A549 (cell line): ENCODE measurements around the gene TNRC18. TPM values are rescaled to one million over a fixed set of nuclear protein-coding genes. Genes with fewer than 3 reads are reported as not detected.
A peak's percentile ranks its signal among the peaks of the same experiment; 100 is the strongest.

Experiments used
- ATAC-seq, 2 experiments: fragments of 200-7000 bp in 1 of 2; fragments of >200 bp in 1 of 2; cut with Nextera tagmentation in 1 of 2; cut with Tn5 transposase in 1 of 2; 3 replicates each; pipeline versions ENCODE4 v1.8.0 to v1.9.1; 2018 to 2020; ENCODE audit warnings: mild to moderate bottlenecking in 1 of 2, moderate library complexity in 1 of 2
- CTCF ChIA-PET: fragments of 300-600 bp; sonication (Branson Sonifier 250); formaldehyde crosslinking; extraction: SDS; loops from one replicate; lab custom pipeline; 2021; ENCODE audit warnings: antibody characterized with exemption, inconsistent platforms; lab: Yijun Ruan, JAX
- POLR2A ChIA-PET: fragments of 350-600 bp; formaldehyde crosslinking; extraction: SDS; loops from one replicate; lab custom pipeline; 2021; ENCODE audit warnings: antibody characterized with exemption, inconsistent platforms; lab: Yijun Ruan, JAX
- DNase-seq, 2 experiments: peaks; one replicate each; pipeline versions ENCODE4 v3.0.0 to v3.0.0-alpha.2; 2011 to 2016; ENCODE audit warnings: low read depth in 1 of 2, low spot score in 1 of 2
- FAIRE-seq: peaks from 2 replicates; lab custom pipeline; 2011; peaks lifted over from hg19 to GRCh38; lab: Jason Lieb, UNC
- H3K27ac ChIP-seq, 2 experiments: fragments of >200 bp; sonication (Bioruptor Twin); formaldehyde crosslinking; 3 replicates each; pipeline ENCODE4 v1.5.1; 2016 to 2017
- H3K4me1 ChIP-seq: fragments of >200 bp; sonication (Bioruptor Twin); formaldehyde crosslinking; 3 replicates; pipeline ENCODE4 v1.6.1; 2016
- H3K4me2 ChIP-seq: fragments of >200 bp; sonication (Bioruptor Twin); formaldehyde crosslinking; 3 replicates; pipeline ENCODE4 v1.6.1; 2016
- H3K4me3 ChIP-seq: fragments of >200 bp; sonication (Bioruptor Twin); formaldehyde crosslinking; 3 replicates; pipeline ENCODE4 v1.5.1; 2016
- H3K9me3 ChIP-seq: fragments of >200 bp; sonication (Bioruptor Twin); formaldehyde crosslinking; 3 replicates; pipeline ENCODE4 v1.6.1; 2016
- BCL3 ChIP-seq: fragments of >200 bp; sonication (Bioruptor Twin); formaldehyde crosslinking; IDR thresholded peaks from 3 replicates; pipeline ENCODE4 v1.6.1; 2016
- BHLHE40 ChIP-seq: IDR thresholded peaks from 2 replicates; pipeline ENCODE4 v1.6.1; 2012; ENCODE audit warnings: low read depth, low read length, inconsistent platforms
- CBX2 ChIP-seq: fragments of 200-600 bp; sonication (generic); IDR thresholded peaks from 2 replicates; pipeline ENCODE4 v1.6.1; 2016; ENCODE audit warnings: low read depth, mild to moderate bottlenecking, borderline replicate concordance
- CEBPB ChIP-seq, 2 experiments: fragments of >200 bp in 1 of 2; sonication (Bioruptor Twin) in 1 of 2; formaldehyde crosslinking in 1 of 2; IDR thresholded peaks; 2 replicates each; pipeline ENCODE4 v1.6.1; 2012 to 2016
- EP300 ChIP-seq, 2 experiments: fragments of >200 bp; sonication (Bioruptor Twin); formaldehyde crosslinking; IDR thresholded peaks; 2 replicates in 1 of 2; 3 replicates in 1 of 2; pipeline ENCODE4 v1.6.1; 2016 to 2017
- ESRRA ChIP-seq: fragments of 150-350 bp; IDR thresholded peaks from 2 replicates; pipeline ENCODE4 v1.6.1; 2014; ENCODE audit warnings: mild to moderate bottlenecking, low read length, borderline replicate concordance
- FOSB ChIP-seq: fragments of 250-450 bp; sonication (Bioruptor Pico); IDR thresholded peaks from 2 replicates; pipeline ENCODE4 v1.5.0; 2020; ENCODE audit warnings: mild to moderate bottlenecking, moderate library complexity
- FOXS1 ChIP-seq: fragments of 250-450 bp; sonication (Bioruptor Pico); IDR thresholded peaks from 2 replicates; pipeline ENCODE4 v1.5.0; 2020; ENCODE audit warnings: mild to moderate bottlenecking, moderate library complexity
- GATA3 ChIP-seq: IDR thresholded peaks from 2 replicates; pipeline ENCODE4 v1.6.1; 2012; ENCODE audit warnings: borderline replicate concordance
- HEYL ChIP-seq: fragments of 250-450 bp; sonication (Bioruptor Pico); IDR thresholded peaks from 2 replicates; pipeline ENCODE4 v1.8.0; 2021; ENCODE audit warnings: mild to moderate bottlenecking, moderate library complexity
- JUN ChIP-seq, 2 experiments: fragments of >200 bp; sonication (Bioruptor Twin); formaldehyde crosslinking; IDR thresholded peaks; 2 replicates in 1 of 2; 3 replicates in 1 of 2; pipeline ENCODE4 v1.6.1; 2016 to 2017
- NR3C1 ChIP-seq: fragments of >200 bp; sonication (Bioruptor Twin); formaldehyde crosslinking; IDR thresholded peaks from 3 replicates; pipeline ENCODE4 v1.6.1; 2017
- PBX3 ChIP-seq: IDR thresholded peaks from 2 replicates; pipeline ENCODE4 v1.6.1; 2012
- RAD21 ChIP-seq, 2 experiments: fragments of >200 bp in 1 of 2; sonication (Bioruptor Twin) in 1 of 2; formaldehyde crosslinking in 1 of 2; IDR thresholded peaks in 1 of 2; conservative IDR thresholded peaks in 1 of 2; 2 replicates in 1 of 2; 3 replicates in 1 of 2; pipeline ENCODE4 v1.6.1; 2012 to 2018; ENCODE audit warnings: inconsistent platforms in 1 of 2
- RFX5 ChIP-seq: fragments of 450-650 bp; IDR thresholded peaks from 2 replicates; pipeline ENCODE4 v1.7.1; 2014; ENCODE audit warnings: antibody characterized with exemption, mild to moderate bottlenecking, moderate library complexity
- RNF2 ChIP-seq: fragments of 200-600 bp; sonication (generic); IDR thresholded peaks from 2 replicates; pipeline ENCODE4 v1.6.1; 2016; ENCODE audit warnings: low read depth, mild to moderate bottlenecking, antibody characterized with exemption, moderate library complexity, borderline replicate concordance
- SMC3 ChIP-seq: fragments of >200 bp; sonication (Bioruptor Twin); formaldehyde crosslinking; IDR thresholded peaks from 3 replicates; pipeline ENCODE4 v1.6.1; 2018; ENCODE audit warnings: inconsistent platforms
- SREBF2 ChIP-seq: fragments of 450-650 bp; IDR thresholded peaks from 2 replicates; pipeline ENCODE4 v1.6.1; 2014; ENCODE audit warnings: mild to moderate bottlenecking, moderate library complexity
- ZFP36 ChIP-seq: fragments of 450-650 bp; IDR thresholded peaks from 2 replicates; pipeline ENCODE4 v1.6.1; 2014; ENCODE audit warnings: borderline replicate concordance; ENCODE audit not compliant: partially characterized antibody
- WGBS: methylation state at CpG from one replicate; pipeline ENCODE4 v1.1.6; 2017; ENCODE audit errors: missing lambda C conversion rate; 5-methylcytosine and 5-hydroxymethylcytosine counted together
- polyA plus RNA-seq, 4 experiments: library from polyadenylated mRNA; depleted of rRNA in 3 of 4; stranded (reverse); fragments of >200 nt; fragmentation: RNase III in 1 of 4; extraction: RNeasy Plus Mini Kit Qiagen cat#74134 plus additional on column Dnase treatment in 1 of 4; gene quantifications; 2 replicates in 3 of 4; 3 replicates in 1 of 4; pipeline ENCODE4 v1.2.3, GENCODE V29; 2011 to 2017
- TF ChIP-seq, protein P1 (sequence below): IDR thresholded peaks from 2 replicates; pipeline ENCODE4 v1.6.1; 2012
- TF ChIP-seq, protein P2 (sequence below): fragments of 450-650 bp; IDR thresholded peaks from 2 replicates; pipeline ENCODE4 v1.6.1; 2014; ENCODE audit warnings: antibody characterized with exemption

TNRC18 gene
- polyA plus RNA-seq, 2 of the 4 experiments (the other 2 are of a cell fraction) = 15.5 to 39.9 TPM

DNA sequence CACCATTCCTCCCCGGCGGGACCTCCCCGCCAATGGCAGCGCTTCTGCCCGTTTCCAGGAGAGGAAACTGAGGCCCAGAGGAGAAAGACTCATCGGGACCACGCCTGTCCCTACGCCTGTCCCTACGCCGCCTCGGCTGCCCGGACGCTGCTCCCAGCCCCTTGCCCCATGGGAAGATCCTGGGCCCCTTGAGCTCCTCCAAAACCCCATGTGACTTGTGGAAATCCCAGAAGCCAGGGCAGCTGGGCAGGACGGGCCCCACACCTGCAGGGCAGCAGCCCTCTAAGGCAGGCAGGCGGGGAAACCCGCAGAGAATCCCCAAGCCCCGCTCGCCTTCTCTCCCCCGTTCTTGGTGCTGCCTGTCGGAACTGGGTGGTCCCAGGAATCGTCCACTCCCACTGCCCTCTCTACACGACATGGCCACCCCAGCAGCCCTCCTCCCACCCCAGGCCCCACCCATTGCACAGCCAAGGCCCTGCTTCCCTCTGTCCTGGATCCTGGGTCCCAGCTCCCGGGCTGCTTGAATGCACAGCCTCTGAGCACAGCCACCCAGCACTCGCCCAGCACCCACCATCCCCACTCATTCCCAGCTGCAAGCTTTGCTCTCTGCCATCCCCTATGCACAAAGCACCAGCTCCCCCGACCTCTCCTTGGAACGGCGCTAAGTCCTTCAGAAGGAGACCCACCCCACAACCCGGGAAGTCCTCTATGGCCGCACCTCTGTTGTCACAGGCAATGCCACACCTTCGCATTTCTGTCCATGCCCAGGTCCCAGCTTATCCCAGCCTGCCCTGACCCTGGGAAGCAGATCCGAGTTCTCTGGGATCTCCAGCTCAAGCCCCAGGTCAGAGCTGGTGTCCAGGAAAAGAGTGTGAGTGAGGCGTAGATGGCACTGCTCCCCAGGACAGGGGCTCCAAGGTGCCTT is 90.3 kb downstream of the TNRC18 start:
- ATAC-seq (peak; percentile 47 to 57; a peak in 3 of 6 replicates), DNase-seq (no peak), FAIRE-seq (no peak)
- ChIA-PET CTCF (interaction anchor here (0.5 to 1.0 kb wide), 4 partner anchors 11 to 226 kb away, joined by 3 to 5 read pairs (median 3); no protein-coding TSS in a partner anchor), POLR2A (no interaction called here)
- Histone ChIP-seq H3K27ac (no peak overlapping the region), H3K9me3 (no peaks in the 10 kb centered on the region), H3K4me2 (no peak overlapping the region), H3K4me1 (no peaks in the 10 kb centered on the region), H3K4me3 (no peak overlapping the region)
- WGBS = 87% methylated on average over 28 of the region's 32 CpGs
- TF ChIP-seq CBX2 = no peak
- no peak for TF ChIP-seq RNF2
- no peak for TF ChIP-seq BHLHE40
- TF ChIP-seq HEYL (CRISPR knock-in tag) = no peak
- no peak for TF ChIP-seq JUN (IDR thresholded peaks at IDR 0.05)
- no peak for TF ChIP-seq RAD21 (conservative IDR thresholded peaks at IDR 0.05 in 1 of 2, IDR thresholded peaks at IDR 0.05 in 1 of 2)
- TF ChIP-seq SMC3 = no peak
- no peak for TF ChIP-seq FOXS1 (CRISPR knock-in tag)
- no peak for TF ChIP-seq EP300 (IDR thresholded peaks at IDR 0.05)
- TF ChIP-seq, protein P1, sequence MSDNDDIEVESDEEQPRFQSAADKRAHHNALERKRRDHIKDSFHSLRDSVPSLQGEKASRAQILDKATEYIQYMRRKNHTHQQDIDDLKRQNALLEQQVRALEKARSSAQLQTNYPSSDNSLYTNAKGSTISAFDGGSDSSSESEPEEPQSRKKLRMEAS = no peak
- no peak for TF ChIP-seq ZFP36
- TF ChIP-seq ESRRA = no peak

DNA sequence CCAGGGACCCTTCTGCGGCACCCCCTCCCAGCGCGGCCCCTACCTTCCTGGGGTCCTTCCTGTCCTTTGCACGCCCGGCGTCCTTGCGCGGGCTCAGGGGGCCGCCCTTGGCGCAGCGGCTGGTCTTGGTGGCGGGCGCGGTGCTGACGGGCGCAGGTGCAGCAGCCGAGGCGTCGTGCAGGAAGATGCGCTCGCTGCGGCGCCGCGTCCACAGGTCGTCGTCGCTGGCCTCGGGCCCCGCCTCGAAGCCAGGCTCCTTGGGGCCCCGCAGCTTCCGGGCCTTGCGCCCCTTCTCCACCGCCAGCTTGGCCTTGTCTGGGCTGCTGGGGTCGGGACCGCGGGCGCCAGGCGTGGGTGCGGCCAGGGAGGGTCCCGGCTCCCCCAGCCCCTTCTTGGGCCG is 91.1 kb downstream of the TNRC18 start:
- DNase-seq = no peak
- H3K9me3 ChIP-seq = no peaks in the 10 kb centered on the region
- H3K27ac ChIP-seq = no peak overlapping the region
- POLR2A ChIA-PET = no interaction called here
- CTCF ChIA-PET = interaction anchor here (1.1 kb wide), 1 partner anchor 34 kb away, joined by 3 read pairs; no protein-coding TSS in a partner anchor
- TF ChIP-seq EP300 (IDR thresholded peaks at IDR 0.05) (no peak), SMC3 (no peak), SREBF2 (no peak), PBX3 (no peak), FOXS1 (CRISPR knock-in tag) (no peak), GATA3 (no peak), CEBPB (IDR thresholded peaks at IDR 0.05) (no peak), BCL3 (no peak), ESRRA (no peak), HEYL (CRISPR knock-in tag) (no peak), FOSB (CRISPR knock-in tag) (no peak), RFX5 (no peak), NR3C1 (no peak)
- TF ChIP-seq, protein P2, sequence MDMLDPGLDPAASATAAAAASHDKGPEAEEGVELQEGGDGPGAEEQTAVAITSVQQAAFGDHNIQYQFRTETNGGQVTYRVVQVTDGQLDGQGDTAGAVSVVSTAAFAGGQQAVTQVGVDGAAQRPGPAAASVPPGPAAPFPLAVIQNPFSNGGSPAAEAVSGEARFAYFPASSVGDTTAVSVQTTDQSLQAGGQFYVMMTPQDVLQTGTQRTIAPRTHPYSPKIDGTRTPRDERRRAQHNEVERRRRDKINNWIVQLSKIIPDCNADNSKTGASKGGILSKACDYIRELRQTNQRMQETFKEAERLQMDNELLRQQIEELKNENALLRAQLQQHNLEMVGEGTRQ = no peak
- no peak for FAIRE-seq
- no peaks in the 10 kb centered on the region for H3K4me1 ChIP-seq
- 97% methylated on average over 36 of the region's 43 CpGs for WGBS
- H3K4me3 ChIP-seq = no peak overlapping the region
- ATAC-seq = no peak; a peak in 1 of 6 replicates
- no peak overlapping the region for H3K4me2 ChIP-seq
